K562 (cell line): Measurements from ENCODE around the gene NR6A1. TPM values are rescaled to one million over a fixed set of nuclear protein-coding genes. Genes with fewer than 3 reads are reported as not detected.

Experiments used
- ATAC-seq: fragments of 200-7000 bp; cut with Tn5 transposase; 3 replicates; pipeline ENCODE4 v1.9.1; 2020; ENCODE audit warnings: moderate library complexity
- BruUV-seq: library from RNA; stranded (reverse); fragments of 400-500 nt; replicated peaks from 2 replicates; lab custom pipeline; 2021; lab: Mats Ljungman, UMichigan
- CTCF ChIA-PET: fragments of 300-600 bp; formaldehyde crosslinking; extraction: SDS; loops from one replicate; lab custom pipeline; 2021; ENCODE audit warnings: low intra/inter-chr PET ratio; lab: Yijun Ruan, JAX
- POLR2A ChIA-PET: fragments of 300-600, 350-650 bp; sonication (Branson Sonifier 250); formaldehyde crosslinking; extraction: SDS; loops from one replicate; lab custom pipeline; 2021; ENCODE audit warnings: antibody characterized with exemption, inconsistent platforms; lab: Yijun Ruan, JAX
- DNase-seq, 4 experiments: peaks; one replicate each; pipeline versions ENCODE4 v3.0.0 to v3.0.0-alpha.2; 2011 to 2018; ENCODE audit warnings: low spot score in 3 of 4, mixed read lengths in 3 of 4; ENCODE audit errors: extremely low read depth in 1 of 4
- FAIRE-seq: peaks from 2 replicates; lab custom pipeline; 2011; peaks lifted over from hg19 to GRCh38; lab: Jason Lieb, UNC
- H2AFZ ChIP-seq: 2 replicates; pipeline ENCODE4 v1.6.0; 2011; ENCODE audit warnings: low read depth, low read length, control low read depth, inconsistent platforms
- H3K27ac ChIP-seq: fragments of 200-600 bp; 3 replicates; pipeline ENCODE4 v1.8.0; 2011; ENCODE audit warnings: low read depth, mild to moderate bottlenecking, control low read depth, inconsistent platforms, low read length, moderate library complexity, mixed read lengths; ENCODE audit errors: extremely low read depth
- H3K27me3 ChIP-seq, 2 experiments: fragments of 300-600 bp in 1 of 2; 2 replicates in 1 of 2; 3 replicates in 1 of 2; pipeline versions ENCODE4 v1.6.0 to v1.8.0; 2011; ENCODE audit warnings: inconsistent platforms in 2 of 2, low read length in 2 of 2, mild to moderate bottlenecking in 1 of 2, mixed read lengths in 1 of 2, moderate library complexity in 1 of 2; ENCODE audit not compliant: control insufficient read depth in 2 of 2, insufficient read depth in 2 of 2
- H3K36me3 ChIP-seq: fragments of 300-600 bp; 3 replicates; pipeline ENCODE4 v1.8.0; 2011; ENCODE audit warnings: mild to moderate bottlenecking, low read length, inconsistent platforms; ENCODE audit not compliant: control insufficient read depth, insufficient read depth
- H3K4me1 ChIP-seq, 2 experiments: fragments of 200-600 bp in 1 of 2; replicated peaks in 1 of 2; 2 replicates in 1 of 2; 3 replicates in 1 of 2; pipeline versions ENCODE4 v1.5.1 to v1.8.0; 2011; ENCODE audit warnings: inconsistent platforms in 2 of 2, low read length in 2 of 2, mild to moderate bottlenecking in 1 of 2, mixed read lengths in 1 of 2, moderate library complexity in 1 of 2; ENCODE audit not compliant: control insufficient read depth in 2 of 2, insufficient read depth in 2 of 2
- H3K4me2 ChIP-seq: 2 replicates; pipeline ENCODE4 v1.6.1; 2011; ENCODE audit warnings: low read length, control low read depth, inconsistent platforms, mixed read lengths; ENCODE audit not compliant: insufficient read depth
- H3K4me3 ChIP-seq: fragments of 200-600 bp; sonication (generic), shearing (Covaris generic); 2 replicates; pipeline ENCODE4 v1.5.1; 2016; ENCODE audit warnings: control low read depth, inconsistent platforms
- H3K79me2 ChIP-seq: fragments of 200-600 bp; 3 replicates; pipeline ENCODE4 v1.8.0; 2011; ENCODE audit warnings: low read length, inconsistent platforms; ENCODE audit not compliant: control insufficient read depth, insufficient read depth
- H3K9ac ChIP-seq, 2 experiments: 2 replicates each; pipeline versions ENCODE4 v1.6.0 to v1.6.1; 2011; ENCODE audit warnings: low read depth in 2 of 2, low read length in 2 of 2, control low read depth in 1 of 2, inconsistent platforms in 1 of 2, mild to moderate bottlenecking in 1 of 2, mixed read lengths in 1 of 2; ENCODE audit not compliant: insufficient read depth in 1 of 2
- H3K9me1 ChIP-seq: one replicate; pipeline ENCODE4 v1.6.0; 2011; ENCODE audit warnings: inconsistent platforms, mild to moderate bottlenecking, low read length, moderate library complexity; ENCODE audit not compliant: control insufficient read depth, insufficient read depth
- H3K9me3 ChIP-seq: replicated peaks from 2 replicates; pipeline ENCODE4 v1.5.1; 2011; ENCODE audit warnings: low read depth, low read length, inconsistent platforms; ENCODE audit not compliant: control insufficient read depth, insufficient read depth
- H4K20me1 ChIP-seq: replicated peaks from 2 replicates; pipeline ENCODE4 v1.6.1; 2011; ENCODE audit warnings: low read length, inconsistent platforms, mixed read lengths; ENCODE audit not compliant: control insufficient read depth, insufficient read depth
- E2F4 ChIP-seq: sonication (generic); formaldehyde crosslinking; IDR thresholded peaks from 2 replicates; pipeline ENCODE4 v1.8.0; 2022; ENCODE audit warnings: mild to moderate bottlenecking, low read depth, missing genetic modification reagents
- FOXA3 ChIP-seq, 2 experiments: fragments of 450-650 bp in 1 of 2; sonication (generic) in 1 of 2; formaldehyde crosslinking; IDR thresholded peaks in 1 of 2; conservative IDR thresholded peaks in 1 of 2; 2 replicates each; pipeline versions ENCODE4 v1.4.0 to v1.8.0; 2020 to 2022; ENCODE audit warnings: mild to moderate bottlenecking in 2 of 2, missing genetic modification reagents in 1 of 2
- HDAC1 ChIP-seq, 2 experiments: fragments of 450-650 bp; IDR thresholded peaks; 2 replicates each; pipeline ENCODE4 v1.6.1; 2016 to 2017; ENCODE audit warnings: inconsistent platforms in 1 of 2, mild to moderate bottlenecking in 1 of 2, moderate library complexity in 1 of 2
- KDM1A ChIP-seq, 2 experiments: fragments of 450-650 bp; IDR thresholded peaks; 2 replicates each; pipeline ENCODE4 v1.6.1; 2016; ENCODE audit warnings: mild to moderate bottlenecking in 2 of 2
- RCOR1 ChIP-seq, 2 experiments: IDR thresholded peaks; 2 replicates each; pipeline ENCODE4 v1.6.1; 2012; ENCODE audit warnings: low read depth in 2 of 2, low read length in 2 of 2, borderline replicate concordance in 1 of 2, improper control_type of control experiment in 1 of 2
- TFE3 ChIP-seq: fragments of 450-650 bp; formaldehyde crosslinking; IDR thresholded peaks from 2 replicates; pipeline ENCODE4 v1.4.0; 2020; ENCODE audit warnings: mild to moderate bottlenecking, mixed read lengths
- TOE1 ChIP-seq, 2 experiments: fragments of 450-650 bp in 1 of 2; sonication (generic) in 1 of 2; formaldehyde crosslinking in 1 of 2; IDR thresholded peaks; 2 replicates each; pipeline versions ENCODE4 v1.7.1 to v1.8.0; 2016 to 2022; ENCODE audit warnings: borderline replicate concordance in 2 of 2, mild to moderate bottlenecking in 2 of 2, antibody characterized with exemption in 1 of 2, inconsistent platforms in 1 of 2, low read depth in 1 of 2, missing genetic modification reagents in 1 of 2, moderate library complexity in 1 of 2
- USF1 ChIP-seq: sonication (generic); formaldehyde crosslinking; IDR thresholded peaks from 2 replicates; pipeline ENCODE4 v1.9.0; 2022; ENCODE audit warnings: mild to moderate bottlenecking, missing genetic modification reagents
- WGBS: fragments of 100-300 bp; shearing (Covaris generic); methylation state at CpG from one replicate; pipeline ENCODE4 v1.1.6; 2016; ENCODE audit warnings: low coverage, mixed read lengths; ENCODE audit not compliant: insufficient coverage; ENCODE audit errors: missing lambda C conversion rate; 5-methylcytosine and 5-hydroxymethylcytosine counted together
- in situ Hi-C: fragments of 300-500 bp; cut with MboI; formaldehyde crosslinking; loops from 4 replicates; pipeline ENCODE4 v1.15.0; 2018; ENCODE audit warnings: inconsistent platforms, mixed read lengths
- intact Hi-C: fragments of 100-400 bp; cut with micrococcal nuclease; formaldehyde crosslinking; loops from 2 replicates; pipeline ENCODE4 v1.14.2; 2022
- polyA plus RNA-seq, 8 experiments: library from polyadenylated mRNA; depleted of rRNA in 4 of 8; stranded (reverse) in 5 of 8; unstranded in 3 of 8; fragments of >200 nt; fragmentation: Nextera tagmentation in 2 of 8; fragmentation: Illumina TruSeq in 1 of 8; extraction: Ambion mirVana in 2 of 8; extraction: Trizol in 1 of 8; gene quantifications; 2 replicates each; pipeline versions ENCODE4 v1.2.1 to v1.2.3, GENCODE V29; 2011 to 2014; ENCODE audit warnings: inconsistent platforms in 1 of 8, missing spikeins in 1 of 8
- total RNA-seq, 7 experiments: library from RNA; depleted of rRNA in 6 of 7; stranded (reverse); fragments of >200 nt in 6 of 7; fragmentation: Illumina TruSeq in 2 of 7; extraction: Trizol in 2 of 7; gene quantifications; 2 replicates each; pipeline versions ENCODE4 v1.2.1 to v1.2.3, GENCODE V29; 2011 to 2021; ENCODE audit warnings: low replicate concordance in 1 of 7

NR6A1 gene
- total and polyA plus RNA-seq, 9 of the 15 experiments (the other 6 are each of a cell fraction or from before 2014, with no cell fraction given), result 9.7 to 55.4 (median 28.3) TPM

- peaks cover 6 to 44% of the 10 kb centered on the region in 2 experiments; a peak in 4 of 5 replicates for H3K27me3 ChIP-seq
Measured at GRCh38 chr9:124472770-124473169, 298.3 kb downstream of the NR6A1 start.

More at GRCh38 chr9:124472770-124473169, 298.3 kb downstream of the NR6A1 start:
- ATAC-seq (peak; percentile 48), FAIRE-seq (no peak), DNase-seq (peak in 2 of 4 experiments; percentile 37 to 42)
- no peak overlapping the region for H3K4me2 ChIP-seq
- peaks cover 10% of the 10 kb centered on the region; the same call in 1 of the 2 replicates for H4K20me1 ChIP-seq
- no peaks in the 10 kb centered on the region for H3K9me3 ChIP-seq
- no TSS peak for BruUV-seq
- CTCF ChIA-PET, result no interaction called here
- H2AFZ ChIP-seq, result no peak overlapping the region
- H3K79me2 ChIP-seq, result no peaks in the 10 kb centered on the region
- H3K4me1 ChIP-seq, result peaks cover 0 to 40% of the 10 kb centered on the region in 2 experiments; a peak in 3 of 5 replicates
- 5% methylated on average over 7 of the region's 7 CpGs for WGBS
- peak in 1 of 2 experiments; percentile 33; a peak in 2 of 4 replicates for TF ChIP-seq KDM1A (IDR thresholded peaks at IDR 0.05)
- peak; percentile 44; the same call in 1 of the 2 replicates for TF ChIP-seq TOE1 (IDR thresholded peaks at IDR 0.05; ENCODE audit: borderline replicate concordance)
- no peak for TF ChIP-seq TOE1 (CRISPR knock-in tag; IDR thresholded peaks at IDR 0.05; ENCODE audit: borderline replicate concordance, low read depth)
- TF ChIP-seq HDAC1 (IDR thresholded peaks at IDR 0.05), result 0 out of 4 replicates have a peak, but pooled peaks of 1 of the 2 experiments have one; percentile 29
- TF ChIP-seq TFE3 (CRISPR knock-in tag), result peak; percentile 74
- TF ChIP-seq FOXA3 (CRISPR knock-in tag; conservative IDR thresholded peaks at IDR 0.05 in 1 of 2, IDR thresholded peaks at IDR 0.05 in 1 of 2), result no peak
- TF ChIP-seq RCOR1 (IDR thresholded peaks at IDR 0.05; ENCODE audit: borderline replicate concordance in 1 of 2, low read depth in 2 of 2, low read length in 2 of 2), result peak in 1 of 2 experiments; percentile 35; a peak in 1 of 4 replicates
- TF ChIP-seq USF1, result peak; percentile 52
- no peak for TF ChIP-seq E2F4 (CRISPR knock-in tag)
- in situ Hi-C loops (no loop called here), intact Hi-C loops (no loop called here)
- no peak overlapping the region for H3K4me3 ChIP-seq
- no peak overlapping the region for H3K27ac ChIP-seq
- no peak overlapping the region; a peak in 1 of 4 replicates for H3K9ac ChIP-seq
- H3K9me1 ChIP-seq, result no peaks in the 10 kb centered on the region
- no peaks in the 10 kb centered on the region for H3K36me3 ChIP-seq
- POLR2A ChIA-PET, result interaction anchor here (0.5 to 1.3 kb wide), 3 partner anchors 9 to 75 kb away, joined by 3 to 7 read pairs (median 7); no protein-coding TSS in a partner anchor
